GM12892 (cell line): ENCODE data around the gene LMNA.

Experiments
- POLR2A ChIP-seq: IDR thresholded peaks from 2 replicates; pipeline ENCODE4 v1.6.1; 2011; ENCODE audit warnings: low read depth, low read length, control low read depth
- POLR2AphosphoS5 ChIP-seq: IDR thresholded peaks from 2 replicates; pipeline ENCODE4 v1.6.1; 2011; ENCODE audit warnings: low read depth, low read length, control low read depth

- TF ChIP-seq POLR2AphosphoS5 (no peak), POLR2A (no peak)
Measured at GRCh38 chr1:156145650-156146019, 31.1 kb downstream of the LMNA start.
